Activated CD4-positive, alpha-beta T cell treated with anti-CD3 and anti-CD28 coated beads for 48 hours (primary cell): ENCODE measurements around the gene FHOD3.
"Not testable (repeated sequence)": the region's sequence is repeated elsewhere in the genome, so short reads cannot be mapped to it uniquely, and the experiment has no call there.

Experiments
- DNase-seq: peaks from one replicate; pipeline ENCODE4 v3.0.0-alpha.2; 2020

The FHOD3 gene

GRCh38 chr18:36527740-36528455 lies 230.4 kb downstream of the FHOD3 start:
- no peak for DNase-seq

DNA sequence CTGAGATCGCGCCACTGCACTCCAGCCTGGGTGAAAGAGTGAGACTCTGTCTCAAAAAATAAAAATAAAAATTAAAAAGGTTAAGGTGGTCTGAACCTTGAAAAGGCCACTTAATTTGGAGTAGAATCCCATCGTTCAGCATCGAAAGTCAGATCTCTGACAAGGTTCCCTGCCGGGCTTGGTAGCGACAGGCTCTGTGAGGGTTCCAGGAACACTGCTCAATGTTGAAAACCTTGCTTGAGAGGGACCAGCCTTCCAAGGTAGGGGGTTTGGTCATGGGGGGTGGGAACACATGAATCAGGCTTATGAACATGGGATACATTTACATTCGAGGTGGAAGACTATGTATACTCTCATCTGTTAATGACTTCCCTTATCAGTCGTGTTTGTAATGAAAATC lies 232.2 kb downstream of the FHOD3 start:
- DNase-seq, result no peak

DNA sequence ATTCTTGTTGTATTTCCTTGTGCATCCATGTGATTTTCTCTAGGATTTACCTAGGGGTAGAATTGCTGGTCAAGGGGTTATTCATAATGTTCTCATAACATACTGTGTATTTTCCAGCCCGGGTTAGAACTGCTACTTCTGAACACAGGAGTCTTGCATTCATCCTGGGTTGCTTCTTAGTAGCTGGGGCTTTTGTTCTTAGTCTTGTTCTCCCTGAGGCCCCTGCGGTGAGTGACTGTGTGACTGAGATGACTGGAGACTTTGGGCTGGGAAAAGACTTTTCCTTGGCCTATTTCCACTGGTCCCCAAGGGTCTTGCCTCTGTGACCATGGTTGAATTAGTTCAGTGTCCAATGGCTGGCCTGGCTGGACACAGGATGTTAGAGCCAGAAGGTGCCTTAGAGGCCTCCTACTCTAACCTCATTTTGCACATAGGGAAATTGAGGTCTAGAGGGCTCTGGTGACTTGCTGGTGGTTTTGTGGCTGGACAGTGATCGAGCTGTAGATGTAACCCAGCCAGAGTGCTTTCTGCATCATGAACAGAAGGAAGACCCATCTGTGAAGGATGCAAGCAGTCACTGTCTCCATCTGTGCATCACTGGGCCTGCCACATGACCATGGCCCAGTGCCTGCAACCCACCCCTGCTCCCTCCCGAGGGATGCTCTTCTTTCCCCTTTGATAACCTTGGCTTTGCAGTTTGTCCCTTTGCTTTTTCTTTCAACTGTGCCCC lies 233.3 kb downstream of the FHOD3 start:
- DNase-seq, result no peak

GRCh38 chr18:36531636-36532035 lies 234.1 kb downstream of the FHOD3 start:
- DNase-seq, result no peak

DNA sequence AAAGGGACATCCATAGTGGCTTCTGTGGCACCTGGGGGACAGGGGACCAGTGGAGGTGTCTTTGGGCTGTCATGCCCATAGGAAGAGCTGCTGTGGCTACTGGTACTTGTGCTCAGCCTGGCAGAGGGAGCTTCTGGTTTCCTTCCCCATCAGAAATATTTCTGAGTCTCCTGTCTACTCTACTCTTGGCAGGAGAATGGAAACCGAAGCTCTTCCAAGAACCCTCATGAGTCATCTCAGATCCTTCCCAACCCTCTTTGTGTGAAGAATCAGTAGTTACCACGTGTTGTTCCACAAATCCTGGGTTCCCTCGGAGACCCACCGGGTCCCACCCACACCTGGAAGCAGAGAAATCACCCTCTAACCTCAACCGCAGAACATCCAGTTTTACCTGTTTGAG lies 234.9 kb downstream of the FHOD3 start:
- no peak for DNase-seq

- no peak for DNase-seq
These were observed 235.3 kb downstream of the FHOD3 start for GRCh38 chr18:36532815-36533214.

GRCh38 chr18:36533446-36534153 lies 236.1 kb downstream of the FHOD3 start:
- DNase-seq, result no peak

DNA sequence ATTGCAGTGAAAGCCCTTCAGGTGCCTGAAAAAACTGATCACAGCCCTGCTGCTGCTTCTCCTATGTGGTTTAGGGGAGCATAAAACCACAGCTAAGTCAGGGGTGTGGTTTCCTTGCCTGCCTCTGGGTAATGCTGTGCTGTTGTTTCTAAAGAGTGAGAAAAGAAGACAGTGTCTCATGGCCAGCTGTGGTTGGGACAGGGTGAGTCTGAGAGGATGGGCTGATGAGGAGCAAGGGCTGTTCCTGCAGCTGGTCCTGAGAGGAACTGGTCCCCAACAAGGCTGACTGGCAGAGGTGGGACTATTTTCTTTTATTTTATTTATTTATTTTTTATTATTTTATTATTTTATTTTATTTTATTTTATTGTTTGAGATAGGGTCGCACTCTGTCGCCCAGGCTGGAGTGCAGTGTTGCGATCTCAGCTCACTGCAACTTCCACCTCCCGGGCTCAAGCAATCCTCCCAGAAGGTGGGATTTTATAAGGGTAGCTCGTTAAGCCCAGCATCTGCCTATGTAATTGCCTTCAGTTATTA lies 236.7 kb downstream of the FHOD3 start:
- DNase-seq, result no peak

GRCh38 chr18:36535202-36535935 lies 237.9 kb downstream of the FHOD3 start:
- no peak for DNase-seq

DNA sequence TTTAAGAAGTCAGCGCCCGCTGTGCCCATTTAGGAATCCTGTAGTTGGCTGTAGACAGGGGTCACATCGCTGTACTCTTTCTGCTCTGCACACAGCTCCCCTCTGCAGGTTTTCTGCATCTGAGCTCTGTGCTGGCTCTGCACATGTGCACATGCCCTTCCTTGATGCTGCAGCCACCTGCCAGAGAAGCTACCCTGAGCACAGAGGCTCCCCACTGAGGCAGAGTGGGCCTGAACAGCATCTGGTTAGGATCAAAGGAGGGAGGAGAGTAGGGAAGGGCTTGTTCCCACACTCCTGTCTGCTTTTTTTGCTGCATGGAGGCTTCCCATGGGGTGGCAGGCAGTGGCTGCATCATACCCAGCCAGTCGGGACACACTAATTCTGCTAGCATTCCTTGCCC lies 238.9 kb downstream of the FHOD3 start:
- DNase-seq, result no peak

DNA sequence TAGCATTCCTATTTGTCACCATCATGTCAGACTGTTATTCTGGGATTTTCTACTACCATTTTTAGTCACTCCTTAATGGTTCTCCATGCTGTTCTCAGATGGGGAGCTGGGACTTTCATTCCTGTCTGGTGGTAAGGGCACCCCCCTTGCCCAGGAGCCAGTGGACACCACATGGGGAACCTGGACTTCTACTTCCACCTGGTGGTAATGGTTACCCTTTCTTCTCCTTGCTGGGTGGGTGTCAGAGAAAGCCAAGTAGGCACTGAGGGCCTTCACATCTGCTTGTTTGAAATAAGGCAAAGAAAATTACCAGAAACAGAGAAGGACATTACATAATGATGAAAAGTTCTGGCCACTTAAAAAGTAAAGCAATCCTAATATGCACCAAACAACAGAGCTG lies 239.8 kb downstream of the FHOD3 start:
- DNase-seq, result no peak

GRCh38 chr18:36539674-36540231 lies 242.2 kb downstream of the FHOD3 start:
- no peak for DNase-seq

- DNase-seq, result no peak
These were observed 245.5 kb downstream of the FHOD3 start for GRCh38 chr18:36543030-36543429.

GRCh38 chr18:36543991-36544725 lies 246.6 kb downstream of the FHOD3 start:
- DNase-seq, result no peak

DNA sequence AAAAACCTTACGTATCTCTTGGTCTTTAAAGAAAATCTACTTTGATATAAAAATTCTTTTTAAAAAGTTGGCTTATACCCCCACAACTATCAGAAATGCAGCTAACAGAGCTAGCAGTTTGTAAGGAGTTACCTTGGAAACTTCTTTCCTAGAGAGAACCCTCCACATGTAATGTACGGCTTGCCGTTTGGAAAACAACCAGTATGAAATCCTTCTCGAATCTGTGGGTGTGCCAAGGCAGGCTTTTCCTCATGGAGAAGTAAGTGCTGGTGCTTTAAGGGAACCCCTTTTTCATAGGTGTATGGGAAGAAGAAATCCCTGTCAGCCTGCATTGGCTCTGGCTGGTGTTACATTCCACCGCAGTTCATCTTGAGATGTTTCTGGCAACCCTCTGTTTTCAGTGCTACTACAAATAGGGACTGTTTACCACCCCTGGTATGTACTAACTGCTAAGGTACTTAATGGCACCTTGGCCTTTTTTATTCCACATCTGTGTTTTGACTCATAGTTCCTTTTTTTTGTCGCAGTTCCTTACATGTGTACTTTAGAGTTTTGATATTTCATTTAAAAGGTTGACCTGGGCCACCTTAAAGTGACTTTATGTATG lies 248.4 kb downstream of the FHOD3 start:
- DNase-seq, result no peak

DNA sequence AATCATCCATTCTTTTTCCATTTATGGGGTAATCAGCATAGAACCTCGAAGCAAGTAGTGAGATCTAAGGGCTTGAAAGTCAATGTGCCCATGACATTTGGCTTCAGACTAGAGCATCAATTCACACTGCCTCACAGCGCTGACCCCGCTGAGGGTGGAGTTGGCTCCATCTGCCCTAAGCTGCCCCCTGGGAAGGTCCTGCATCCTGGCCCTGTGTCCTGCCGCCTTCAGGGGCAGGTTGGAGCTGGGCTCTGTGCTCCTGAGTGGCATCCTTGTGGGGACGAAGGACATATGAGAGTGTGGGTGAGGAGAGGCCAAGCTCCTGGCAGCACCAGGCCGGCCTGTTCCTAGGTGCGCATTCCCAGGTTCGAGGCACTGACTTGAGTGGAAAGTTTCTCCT lies 249.4 kb downstream of the FHOD3 start:
- DNase-seq, result no peak

- DNase-seq, result no peak
These were observed 250.0 kb downstream of the FHOD3 start for GRCh38 chr18:36547544-36547943.

DNA sequence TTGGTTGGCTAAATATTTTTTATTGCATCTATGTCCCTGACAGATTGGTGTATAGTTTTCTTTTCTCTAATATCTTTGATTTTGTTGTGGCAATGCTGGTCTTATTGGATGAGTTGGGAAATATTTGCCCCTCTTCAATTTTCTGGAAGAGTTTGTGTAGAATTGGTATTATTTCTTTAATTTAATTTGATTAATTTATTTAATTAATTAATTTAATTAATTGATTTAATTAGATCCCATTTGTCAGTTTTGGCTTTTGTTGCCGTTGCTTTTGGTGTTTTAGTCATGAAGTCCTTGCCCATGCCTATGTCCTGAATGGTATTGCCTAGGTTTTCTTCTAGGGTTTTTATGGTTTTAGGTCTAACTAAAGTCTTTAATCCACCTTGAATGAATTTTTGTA lies 253.8 kb downstream of the FHOD3 start:
- not testable (repeated sequence) for DNase-seq

GRCh38 chr18:36558234-36558633 lies 260.7 kb downstream of the FHOD3 start:
- DNase-seq, result no peak

- no peak for DNase-seq
These were observed 261.8 kb downstream of the FHOD3 start for GRCh38 chr18:36559149-36559857.

- no peak for DNase-seq
These were observed 262.7 kb downstream of the FHOD3 start for GRCh38 chr18:36560187-36560586.
